GM12891 (cell line): ENCODE measurements around the gene CRYBA1.
A peak's percentile ranks its signal among the peaks of the same experiment; 100 is the strongest.

Experiments
- DNase-seq: peaks from one replicate; pipeline ENCODE4 v3.0.0; 2011; ENCODE audit warnings: low spot score; ENCODE audit not compliant: insufficient read length
- FAIRE-seq: peaks from 2 replicates; lab custom pipeline; 2011; peaks lifted over from hg19 to GRCh38; lab: Jason Lieb, UNC
- PAX5 ChIP-seq: IDR thresholded peaks from 2 replicates; pipeline ENCODE4 v1.6.1; 2011; ENCODE audit warnings: low read length, moderate library complexity, mild to moderate bottlenecking; ENCODE audit not compliant: insufficient read depth, severe bottlenecking
- POLR2A ChIP-seq: IDR thresholded peaks from 2 replicates; pipeline ENCODE4 v1.6.1; 2011; ENCODE audit warnings: low read depth, low read length, control low read depth
- POLR2AphosphoS5 ChIP-seq: IDR thresholded peaks from 2 replicates; pipeline ENCODE4 v1.6.1; 2011; ENCODE audit warnings: low read depth, low read length, control low read depth
- POU2F2 ChIP-seq: IDR thresholded peaks from 2 replicates; pipeline ENCODE4 v1.6.1; 2011; ENCODE audit warnings: low read depth, mild to moderate bottlenecking, control low read depth, low read length, moderate library complexity
- SPI1 ChIP-seq: IDR thresholded peaks from 2 replicates; pipeline ENCODE4 v1.6.1; 2011; ENCODE audit warnings: low read depth, low read length, control low read depth
- TAF1 ChIP-seq: IDR thresholded peaks from 2 replicates; pipeline ENCODE4 v1.6.1; 2011; ENCODE audit warnings: low read depth, low read length, control low read depth

The CRYBA1 gene

GRCh38 chr17:29238133-29238850 lies 8.4 kb upstream of the CRYBA1 start:
- DNase-seq (no peak), FAIRE-seq (no peak)
- TF ChIP-seq POLR2A = no peak
- no peak for TF ChIP-seq PAX5
- TF ChIP-seq POU2F2 = no peak
- TF ChIP-seq SPI1 = no peak
- no peak for TF ChIP-seq TAF1
- TF ChIP-seq POLR2AphosphoS5 = no peak

DNA sequence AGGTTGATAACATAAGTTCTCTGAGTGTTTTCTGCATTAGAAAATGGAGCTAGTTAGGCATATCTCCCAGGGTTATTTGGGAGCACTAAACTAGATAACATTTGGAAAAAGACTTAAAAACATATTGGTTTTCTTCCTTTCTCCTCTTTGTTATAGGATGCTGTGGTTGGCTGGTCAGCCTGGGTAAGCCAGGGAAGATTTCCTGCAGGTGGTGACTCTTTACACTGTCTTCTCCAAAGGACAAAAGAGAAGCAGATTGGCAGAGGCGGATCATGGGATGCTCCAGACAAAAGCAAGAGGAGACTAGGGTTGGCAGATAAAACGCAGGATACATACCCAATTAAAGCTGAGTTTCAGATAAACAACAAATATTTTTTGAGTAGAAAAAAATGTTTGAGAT lies 6.2 kb upstream of the CRYBA1 start:
- TF ChIP-seq POU2F2 = no peak
- TF ChIP-seq SPI1 = no peak
- no peak for TF ChIP-seq POLR2AphosphoS5
- TF ChIP-seq PAX5 = no peak
- no peak for TF ChIP-seq TAF1
- TF ChIP-seq POLR2A = no peak
- no peak for FAIRE-seq
- no peak for DNase-seq

DNA sequence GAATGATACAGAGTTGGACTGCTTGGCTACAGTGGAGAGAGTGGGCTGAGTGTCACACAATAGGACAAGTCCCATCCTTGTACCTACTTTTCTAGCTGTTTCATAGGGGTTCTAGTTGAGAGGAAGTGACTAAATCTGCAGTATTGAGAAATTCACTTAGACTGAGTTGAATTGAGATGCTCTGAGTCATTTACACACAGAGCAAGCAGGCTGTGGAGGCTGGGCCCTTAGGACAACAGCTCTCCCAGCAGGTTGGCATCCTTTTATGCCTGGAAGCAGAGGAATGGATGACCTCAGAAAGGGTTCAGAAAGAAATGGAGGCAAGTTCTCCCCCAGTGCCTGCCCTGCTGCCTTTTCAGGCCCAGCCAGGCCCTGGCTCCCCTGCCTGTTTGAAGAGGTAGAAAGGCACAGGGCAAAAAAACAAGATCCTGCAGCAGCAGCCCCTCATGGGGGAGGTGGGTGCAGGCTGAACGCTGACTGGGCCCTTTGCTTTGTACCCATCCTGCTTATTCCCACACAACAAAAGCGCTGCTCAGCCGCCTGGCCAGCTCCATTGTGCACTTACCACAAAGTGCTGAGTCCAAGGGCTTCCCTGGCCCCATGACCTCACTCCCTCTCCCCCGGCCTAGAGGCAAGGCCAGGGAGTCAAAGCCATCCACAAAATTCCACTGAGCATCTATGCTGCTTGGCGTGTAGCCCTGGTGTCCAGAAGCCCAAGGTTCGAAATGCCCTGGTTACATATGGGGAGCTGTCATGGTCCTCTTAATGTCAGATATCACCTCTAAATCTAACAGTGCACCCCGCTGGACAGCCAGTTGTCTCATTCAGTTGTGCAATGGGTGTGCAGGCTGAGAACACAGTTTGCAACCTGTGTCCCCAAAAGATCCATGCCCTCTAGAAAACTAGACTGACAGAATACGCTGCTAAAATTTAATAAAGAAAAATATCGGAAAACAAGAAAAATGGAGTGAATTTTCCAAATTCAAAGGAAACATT lies 5.4 kb upstream of the CRYBA1 start:
- no peak for DNase-seq
- peak; percentile 63 for FAIRE-seq
- TF ChIP-seq POLR2AphosphoS5 = no peak
- no peak for TF ChIP-seq POLR2A
- TF ChIP-seq POU2F2 = no peak
- TF ChIP-seq PAX5 = no peak
- TF ChIP-seq SPI1 = peak; percentile 58

- TF ChIP-seq PAX5 (no peak), TAF1 (no peak), SPI1 (no peak), POLR2AphosphoS5 (no peak), POU2F2 (no peak), POLR2A (no peak)
- no peak for FAIRE-seq
- no peak for DNase-seq
These were observed 4.6 kb upstream of the CRYBA1 start for GRCh38 chr17:29242051-29242450.

GRCh38 chr17:29242790-29243189 lies 3.9 kb upstream of the CRYBA1 start:
- FAIRE-seq = no peak
- TF ChIP-seq TAF1 (no peak), POLR2A (no peak), SPI1 (no peak), PAX5 (no peak), POLR2AphosphoS5 (no peak), POU2F2 (no peak)
- DNase-seq = no peak

DNA sequence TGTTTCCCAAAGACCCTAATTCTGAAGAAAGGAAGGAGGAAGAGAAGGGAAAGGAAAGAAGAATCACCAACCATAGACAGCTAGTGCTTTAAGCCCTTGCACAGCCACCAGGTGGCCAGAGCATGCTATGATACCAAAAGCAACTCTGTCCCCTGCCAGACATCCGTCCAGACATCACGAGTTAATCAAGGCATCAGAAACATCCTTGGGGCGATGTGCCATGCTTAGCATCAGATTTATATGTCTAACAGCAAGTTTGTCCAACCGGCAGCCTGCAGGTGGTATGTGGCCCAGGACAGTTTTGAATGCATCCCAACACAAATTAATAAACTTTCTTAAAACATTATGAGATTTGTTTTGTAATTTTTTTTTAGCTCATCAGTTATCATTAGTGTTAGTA lies 2.9 kb upstream of the CRYBA1 start:
- FAIRE-seq (peak; percentile 79), DNase-seq (no peak)

DNA sequence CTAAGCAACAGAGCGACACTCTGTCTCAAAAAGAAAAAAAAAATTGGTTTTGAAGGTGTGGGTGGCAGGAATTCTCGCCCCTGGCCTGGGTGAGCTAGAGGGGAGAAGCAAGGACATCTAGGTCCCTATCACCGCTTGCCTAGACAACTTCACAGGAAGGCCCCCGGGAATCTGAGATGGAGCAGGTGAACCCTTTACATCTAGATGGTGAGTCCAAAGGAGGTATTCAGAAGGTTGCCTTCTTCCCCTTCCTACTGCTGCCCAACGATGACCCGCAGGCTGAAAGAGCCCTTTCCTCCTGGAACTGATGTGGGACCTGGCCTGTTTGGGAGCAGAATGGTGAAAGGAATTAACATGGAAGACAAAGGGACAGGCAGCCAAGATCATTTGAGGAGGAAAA lies 1.3 kb upstream of the CRYBA1 start:
- no peak for FAIRE-seq
- DNase-seq = no peak
- TF ChIP-seq SPI1 (no peak), POLR2A (no peak), POU2F2 (no peak), POLR2AphosphoS5 (no peak), TAF1 (no peak), PAX5 (no peak)

More for the DNA sequence above, 2.9 kb upstream of the CRYBA1 start:
- TF ChIP-seq PAX5 (no peak), SPI1 (no peak), POU2F2 (no peak), POLR2A (no peak), TAF1 (no peak), POLR2AphosphoS5 (no peak)

GRCh38 chr17:29247219-29247618 lies 560 bp downstream of the CRYBA1 start:
- DNase-seq (no peak), FAIRE-seq (no peak)
- TF ChIP-seq POLR2A (no peak), POU2F2 (no peak), PAX5 (no peak), SPI1 (no peak), POLR2AphosphoS5 (no peak), TAF1 (no peak)

- FAIRE-seq = no peak
- no peak for DNase-seq
- TF ChIP-seq POLR2AphosphoS5 (no peak), SPI1 (no peak), TAF1 (no peak), POU2F2 (no peak), PAX5 (no peak), POLR2A (no peak)
These were observed 2.2 kb downstream of the CRYBA1 start for GRCh38 chr17:29248845-29249244.

- DNase-seq (no peak), FAIRE-seq (no peak)
- no peak for TF ChIP-seq POLR2AphosphoS5
- TF ChIP-seq POLR2A = no peak
- TF ChIP-seq SPI1 = no peak
- TF ChIP-seq POU2F2 = no peak
- TF ChIP-seq TAF1 = no peak
- no peak for TF ChIP-seq PAX5
These were observed 4.0 kb downstream of the CRYBA1 start for GRCh38 chr17:29250666-29251065.
